NCI-H128 (cell line): Measurements from ENCODE around the gene HYCC1.

Source experiments
- DNase-seq: peaks from one replicate; lab custom pipeline; 2025; ENCODE audit not compliant: unreplicated experiment; lab: John Stamatoyannopoulos, UW

The HYCC1 gene

DNA sequence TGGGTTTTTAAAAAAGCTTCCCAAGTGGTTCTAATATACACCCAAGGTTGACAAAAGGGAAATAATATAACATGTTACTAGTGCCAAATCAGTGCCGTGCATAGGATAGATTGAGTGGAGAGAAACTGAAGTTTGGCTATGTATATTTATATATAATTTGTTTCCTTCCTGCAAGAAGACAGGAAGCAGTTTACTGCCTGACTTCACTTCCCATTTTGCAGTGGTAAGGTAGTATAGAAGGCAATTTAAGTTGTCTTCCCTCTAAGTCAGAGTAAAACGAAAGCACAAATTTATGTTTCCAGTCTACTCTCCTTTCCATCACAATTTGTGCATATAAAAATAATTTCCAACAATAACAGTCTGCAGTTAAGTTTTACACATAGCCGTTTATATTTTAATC lies 3.4 kb upstream of the HYCC1 start:
- no peak for DNase-seq

DNA sequence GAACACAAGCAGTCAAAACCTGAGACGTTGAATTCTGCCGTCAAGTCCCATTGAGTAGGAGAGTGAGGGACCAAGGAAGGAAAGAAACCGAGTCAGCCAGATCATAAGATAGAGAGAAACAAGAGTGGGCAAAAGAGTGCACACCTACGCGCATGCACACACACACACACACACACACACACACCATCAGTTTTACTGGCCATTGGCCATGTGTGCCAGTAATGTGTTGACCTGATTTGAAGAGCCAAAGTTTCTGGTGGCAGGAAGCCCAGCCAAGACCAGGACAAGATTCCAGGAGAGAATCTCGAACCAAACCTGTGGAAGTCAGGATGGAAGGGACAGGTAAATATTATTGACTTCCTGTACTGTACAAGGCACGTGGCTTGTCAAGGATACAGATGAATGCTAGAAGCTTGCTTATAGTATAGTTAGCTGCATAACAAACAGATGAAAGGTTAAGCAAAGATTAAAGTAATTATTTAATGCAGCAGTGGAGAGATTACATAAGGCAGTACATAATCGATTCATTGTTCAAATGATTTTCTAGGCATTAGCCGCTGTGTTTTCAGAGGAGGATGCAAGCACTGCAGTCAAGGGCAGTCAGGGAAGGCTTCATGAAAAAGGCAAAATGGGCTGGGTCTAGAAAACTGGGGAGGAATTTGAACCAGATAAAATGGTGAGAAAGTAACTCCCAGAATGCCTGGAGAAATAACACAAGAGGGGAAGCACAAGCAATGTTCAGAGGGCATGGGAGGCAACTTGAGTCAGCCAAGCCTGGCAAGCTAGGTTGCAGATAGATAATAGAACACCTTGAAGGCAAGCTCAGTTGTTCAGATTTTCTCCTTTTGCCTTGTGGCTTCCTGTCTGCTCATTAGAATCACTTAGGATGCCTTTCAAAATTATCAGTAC lies 2.7 kb upstream of the HYCC1 start:
- no peak for DNase-seq

DNA sequence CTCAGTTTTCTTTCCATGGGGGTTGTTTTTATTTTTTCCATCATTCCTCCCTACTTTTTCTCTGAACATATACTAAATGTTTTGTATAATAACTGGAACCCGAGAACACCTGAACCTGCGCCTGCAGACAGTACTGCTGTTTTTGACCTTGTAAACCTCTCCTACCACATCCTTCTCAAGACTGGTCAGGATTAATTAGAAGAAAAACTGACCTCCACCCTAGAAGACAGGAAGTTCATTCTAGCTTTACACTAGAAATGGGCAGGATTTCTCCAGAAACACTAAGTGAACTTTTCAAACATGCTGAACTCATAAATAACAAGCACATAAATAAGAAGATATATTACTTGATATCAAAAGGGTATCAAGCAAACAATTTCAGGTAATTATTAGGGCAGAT lies 751 bp upstream of the HYCC1 start:
- DNase-seq = no peak

DNA sequence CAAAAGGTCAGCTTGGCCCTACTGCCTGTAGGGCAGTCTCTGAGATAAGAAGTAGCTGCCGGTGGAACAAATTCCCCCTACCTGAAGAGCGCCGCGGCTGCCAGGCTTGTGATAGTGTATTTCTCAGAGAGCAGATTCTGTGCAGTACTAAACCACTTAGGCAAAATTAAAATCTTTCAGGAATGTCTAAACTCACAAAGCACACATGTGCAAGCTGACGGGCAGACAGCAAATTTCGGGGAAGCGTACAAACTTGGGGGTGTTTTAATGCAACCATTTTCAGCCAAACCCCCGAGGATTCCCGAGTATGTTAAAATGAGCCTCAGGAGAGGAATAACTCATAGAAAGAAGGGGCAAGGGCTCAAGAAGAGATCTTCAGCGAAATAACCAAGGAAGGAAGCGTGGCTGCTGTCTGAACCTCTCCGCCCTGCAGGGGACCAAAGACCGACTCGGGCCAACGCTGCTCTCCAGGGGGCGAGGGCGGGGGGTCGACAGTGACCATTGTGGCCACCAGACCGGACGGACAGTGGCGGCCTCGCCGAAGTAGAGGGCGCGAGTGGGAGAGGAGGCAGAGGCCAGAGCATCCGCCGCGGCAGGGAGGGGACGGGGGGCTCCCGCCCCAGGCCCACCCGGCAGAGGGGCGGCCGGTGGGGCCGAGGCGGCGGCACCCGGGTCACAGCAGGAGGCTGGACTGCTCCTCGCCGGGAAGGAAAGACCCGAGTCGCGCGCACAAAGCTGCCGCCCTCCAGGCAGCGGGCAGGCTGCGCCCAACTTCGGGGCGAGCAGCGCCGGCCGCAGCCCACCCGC lies 819 bp downstream of the HYCC1 start:
- no peak for DNase-seq

DNA sequence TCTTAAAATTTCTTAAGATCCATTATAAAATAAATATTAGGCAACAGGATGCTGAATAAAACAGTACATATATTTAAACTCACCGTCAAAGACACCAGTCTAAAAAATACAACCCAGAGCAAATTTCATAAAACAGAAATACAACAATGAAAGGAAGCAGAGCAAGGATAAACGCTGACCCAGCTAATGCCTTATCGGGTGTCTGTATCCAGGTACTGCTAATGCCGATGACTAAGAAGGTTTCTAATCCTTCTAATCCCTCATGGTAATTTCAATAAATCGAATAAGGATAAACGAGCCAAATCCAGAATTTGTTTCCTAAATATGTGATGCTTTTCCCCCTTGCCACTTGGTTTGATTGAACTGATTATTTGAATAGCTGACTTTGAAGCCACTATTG lies 1.7 kb downstream of the HYCC1 start:
- DNase-seq = no peak

DNA sequence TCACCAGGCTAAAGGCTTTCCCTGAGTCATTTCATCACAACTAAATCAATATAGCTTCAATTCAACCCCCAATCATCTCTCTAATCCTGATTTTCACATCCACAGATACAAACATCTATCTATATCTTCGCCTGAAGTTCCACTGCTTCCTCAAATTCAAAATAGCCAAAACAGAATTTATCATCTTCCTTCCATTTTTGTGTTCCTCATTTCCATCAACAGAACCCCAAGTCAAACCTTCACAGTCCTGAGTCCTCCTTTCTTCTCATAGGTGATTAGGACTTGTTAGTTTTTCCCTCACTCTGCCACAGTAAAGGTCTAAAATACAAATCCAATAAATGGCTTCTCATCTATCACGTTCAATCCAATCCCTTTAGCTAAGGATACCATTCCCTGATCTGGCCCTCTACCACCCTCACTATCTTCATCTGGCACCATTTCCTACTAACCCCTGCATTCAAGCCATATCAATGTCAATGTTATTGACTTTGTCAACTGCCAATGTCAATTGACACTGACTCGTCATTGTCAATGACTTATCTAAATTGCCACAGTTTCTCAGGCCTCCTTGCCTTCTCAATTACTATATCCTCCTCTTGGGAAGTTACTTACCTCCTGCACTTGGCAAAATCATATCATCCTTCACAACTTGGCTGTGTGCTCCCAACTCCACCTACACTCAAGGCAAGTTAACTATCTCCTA lies 2.6 kb downstream of the HYCC1 start:
- DNase-seq = no peak

DNA sequence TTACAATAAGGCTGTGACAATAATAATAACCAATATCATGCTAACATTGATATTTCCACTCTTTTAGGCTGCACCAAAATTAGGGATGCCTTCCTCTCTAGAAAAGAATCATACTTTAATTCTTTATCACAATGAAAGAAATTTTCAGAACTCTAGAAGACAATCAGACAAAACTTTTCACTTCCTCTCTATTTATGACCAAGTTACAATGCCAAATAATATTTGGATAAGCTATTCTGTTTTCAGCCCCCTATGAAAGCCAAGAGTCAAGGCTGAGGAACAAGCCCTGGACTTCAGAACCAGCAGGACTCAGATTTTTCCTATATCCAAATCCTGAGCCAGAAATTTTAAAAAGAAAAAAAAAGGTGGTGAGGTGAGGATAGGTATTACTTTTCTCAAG lies 4.6 kb downstream of the HYCC1 start:
- DNase-seq = no peak

DNA sequence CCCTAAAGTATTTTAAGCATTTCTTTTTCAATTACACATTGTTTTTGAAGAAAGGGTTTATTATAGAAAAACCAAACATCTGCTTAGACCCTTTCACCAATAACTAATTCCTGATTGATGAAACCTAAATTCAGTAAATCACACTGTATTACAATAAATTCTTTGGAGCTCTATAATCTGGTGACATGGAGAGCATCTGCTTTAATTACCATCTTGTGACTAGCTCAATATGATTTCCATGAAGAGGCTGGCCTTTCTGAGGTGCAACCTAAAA lies 9.7 kb downstream of the HYCC1 start:
- DNase-seq = no peak

DNA sequence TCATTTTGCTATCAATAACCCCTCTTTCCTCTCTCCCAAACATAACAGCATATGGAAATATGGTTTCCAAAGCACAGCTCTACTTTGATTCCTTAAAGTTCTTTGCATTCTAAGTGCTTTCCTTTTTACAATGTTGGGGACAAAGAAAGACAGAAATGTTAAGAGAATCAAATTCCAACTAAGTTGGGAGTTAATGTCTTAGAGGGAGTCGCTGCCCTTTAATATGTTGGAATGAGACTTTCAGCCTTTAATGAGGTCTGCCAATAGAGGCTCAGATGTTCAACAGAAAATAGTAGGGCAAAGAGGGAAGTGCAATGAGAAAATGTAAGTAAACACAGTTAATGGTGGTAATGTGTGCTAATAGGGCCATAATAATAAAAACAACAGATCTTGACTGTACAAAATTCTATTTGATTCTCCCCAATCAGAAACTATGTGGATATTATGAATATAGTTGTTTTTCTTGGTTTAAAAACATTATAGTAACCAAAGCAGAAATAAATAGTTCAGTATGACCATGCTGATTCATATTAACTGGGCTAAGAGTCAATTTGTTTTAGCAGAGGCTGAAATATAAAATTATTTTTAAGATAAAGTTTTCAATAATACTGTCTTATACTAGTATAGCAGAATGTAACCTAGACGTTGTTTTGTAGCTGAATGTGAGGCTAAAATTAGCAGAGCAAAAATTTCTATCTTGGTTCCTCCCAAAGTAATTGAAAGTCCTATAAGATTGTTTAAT lies 10.3 kb downstream of the HYCC1 start:
- no peak for DNase-seq

DNA sequence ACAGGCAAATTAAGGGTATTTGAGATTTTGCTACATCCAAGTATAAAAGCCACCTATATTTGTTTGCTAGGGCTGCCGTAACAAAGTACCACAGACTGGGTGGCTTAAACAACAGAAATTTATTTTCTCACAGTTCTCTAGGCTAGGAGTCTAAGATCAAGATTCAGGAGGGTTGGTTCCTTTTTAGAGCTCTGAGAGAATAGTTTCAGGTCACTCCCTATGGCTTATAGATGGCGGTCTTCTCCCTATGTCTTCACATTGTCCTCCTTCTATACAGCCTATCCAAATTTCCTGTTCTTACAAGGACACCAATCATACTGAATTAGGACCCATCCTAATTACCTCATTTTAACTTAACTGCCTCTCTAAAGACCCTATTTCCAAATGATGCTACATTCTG lies 11.2 kb downstream of the HYCC1 start:
- no peak for DNase-seq

DNA sequence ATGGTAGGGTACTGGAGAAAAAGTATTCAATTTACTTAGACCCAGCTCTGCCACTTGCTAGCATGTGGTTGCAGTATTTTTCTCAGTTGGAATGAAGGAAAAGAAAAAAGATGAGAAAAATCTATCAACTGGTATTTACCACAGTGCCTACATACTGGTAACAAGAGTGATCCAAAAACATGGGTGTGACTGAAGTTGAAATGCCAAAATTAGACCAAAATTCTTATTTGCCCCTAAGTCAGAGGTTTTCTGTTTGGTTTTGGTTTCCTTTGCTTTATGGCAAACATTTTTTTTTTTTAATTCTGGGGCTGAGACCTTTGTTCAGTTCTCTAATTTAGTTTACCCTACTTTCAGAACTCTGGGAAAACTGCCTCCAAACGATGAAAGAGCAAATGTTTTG lies 12.3 kb downstream of the HYCC1 start:
- DNase-seq = no peak

DNA sequence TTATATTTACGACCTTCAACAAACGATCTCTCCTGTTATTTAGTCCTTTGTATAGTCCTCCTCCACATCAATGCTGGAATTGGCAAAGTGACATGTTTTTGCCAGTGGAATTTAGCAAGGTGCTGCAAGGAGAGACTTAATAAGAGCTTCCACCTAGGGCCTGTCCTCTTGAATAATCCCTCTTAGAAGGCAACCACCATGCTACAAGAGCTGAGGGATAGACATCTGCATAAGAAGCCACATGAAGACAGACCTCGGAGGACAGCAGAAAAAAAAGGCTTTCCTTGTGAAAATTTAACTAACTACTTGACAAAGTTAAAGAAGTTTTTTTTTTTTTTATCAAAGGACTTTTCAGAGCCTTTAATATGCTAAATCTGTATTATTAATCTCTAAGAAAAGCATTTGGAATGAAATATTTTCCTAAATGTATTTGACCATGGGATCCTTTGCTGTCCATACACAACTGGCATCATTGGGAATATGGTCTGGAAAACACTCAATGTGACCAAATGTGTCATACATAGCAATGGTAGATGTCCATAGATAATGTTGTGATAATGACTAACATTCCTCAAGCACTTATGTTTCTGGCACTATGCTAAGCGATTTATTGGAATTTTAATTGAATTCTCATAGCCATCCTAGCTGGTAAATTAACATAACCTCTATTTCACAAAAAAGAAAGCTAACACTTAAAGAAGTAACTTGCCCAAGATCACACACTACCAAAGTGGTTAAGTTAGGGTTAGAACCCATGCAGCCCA lies 13.2 kb downstream of the HYCC1 start:
- no peak for DNase-seq

DNA sequence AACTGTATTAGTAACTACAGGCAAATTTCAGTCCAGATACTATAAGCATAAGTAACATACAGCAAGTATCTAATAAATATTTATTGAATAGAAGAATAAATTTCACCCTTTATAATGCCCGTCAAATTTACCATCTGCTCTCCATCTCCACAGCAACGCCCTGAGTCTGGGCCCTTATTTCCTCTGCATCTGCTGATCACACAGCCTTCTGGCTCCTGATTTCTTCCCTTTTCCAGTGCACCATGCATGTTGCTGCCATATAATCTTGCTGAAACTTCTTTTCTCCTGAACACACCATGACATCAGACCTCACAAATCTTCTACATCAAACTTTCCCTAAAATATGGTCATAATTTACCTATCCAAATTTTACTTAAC lies 15.4 kb downstream of the HYCC1 start:
- DNase-seq = no peak

DNA sequence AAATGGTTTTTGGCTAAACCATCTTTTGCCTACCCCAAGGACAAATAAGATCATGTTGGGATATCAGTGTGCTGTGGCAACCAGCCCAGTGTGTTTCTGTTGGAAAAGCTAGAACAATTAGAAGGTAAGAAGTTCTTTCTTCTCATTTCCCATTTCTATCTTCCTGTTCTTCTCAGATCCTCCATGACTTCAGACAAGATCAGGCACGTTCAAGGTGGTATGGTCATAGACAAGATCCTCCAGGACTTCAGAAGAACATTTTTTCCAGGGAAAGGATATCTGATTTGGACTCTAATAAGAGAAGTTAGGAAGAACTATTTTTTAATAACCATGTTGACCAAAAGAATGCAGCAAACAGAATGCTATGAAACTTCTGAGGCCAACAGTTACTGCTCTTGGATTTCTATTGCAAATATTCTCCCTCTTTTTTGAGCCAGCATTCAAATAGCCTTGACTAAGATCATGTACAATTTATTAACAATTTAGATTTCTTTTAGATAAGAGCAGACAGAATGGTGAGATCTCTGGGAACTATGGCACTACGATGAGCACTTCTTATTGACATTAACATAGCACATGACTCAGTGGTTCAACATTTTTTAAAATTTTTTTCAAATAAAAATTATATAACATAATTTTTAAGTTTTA lies 15.9 kb downstream of the HYCC1 start:
- DNase-seq = no peak

DNA sequence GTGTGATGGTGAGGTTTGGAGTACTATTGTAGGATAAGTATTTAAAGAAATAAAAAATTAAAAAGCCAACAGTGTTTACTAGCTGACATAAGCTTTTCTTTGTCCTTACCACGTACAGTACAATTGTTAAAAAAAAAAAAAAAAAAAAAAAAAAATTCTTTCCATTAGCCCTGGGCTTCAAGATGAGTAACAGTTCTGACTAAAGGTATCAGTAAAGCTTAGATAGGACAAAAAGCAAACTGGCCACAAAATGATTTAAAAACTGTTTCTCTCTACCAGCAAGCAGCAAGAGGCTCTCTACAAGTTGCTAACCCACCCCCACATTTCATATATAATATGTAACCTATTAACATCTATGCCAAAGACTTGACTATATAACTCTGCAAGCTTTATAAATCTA lies 17.5 kb downstream of the HYCC1 start:
- no peak for DNase-seq

DNA sequence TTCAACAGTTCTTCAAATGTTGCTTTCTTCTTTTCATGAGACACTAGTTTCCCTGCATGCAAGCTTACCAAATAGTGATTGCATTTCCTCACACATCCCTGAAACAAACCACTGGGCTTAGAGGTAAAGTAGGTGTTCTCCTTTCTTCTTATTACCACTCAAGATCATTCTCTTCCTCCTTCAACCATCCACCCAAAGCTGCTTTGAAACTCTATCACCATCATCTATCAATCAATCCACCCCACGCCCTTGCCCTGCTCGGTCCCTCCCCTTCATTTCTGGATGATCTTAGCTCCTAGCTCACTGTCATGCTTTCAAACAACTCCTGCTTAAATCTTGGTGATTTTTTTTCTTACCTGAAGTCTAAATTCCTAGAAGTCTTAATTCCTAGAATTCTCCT lies 18.9 kb downstream of the HYCC1 start:
- no peak for DNase-seq

DNA sequence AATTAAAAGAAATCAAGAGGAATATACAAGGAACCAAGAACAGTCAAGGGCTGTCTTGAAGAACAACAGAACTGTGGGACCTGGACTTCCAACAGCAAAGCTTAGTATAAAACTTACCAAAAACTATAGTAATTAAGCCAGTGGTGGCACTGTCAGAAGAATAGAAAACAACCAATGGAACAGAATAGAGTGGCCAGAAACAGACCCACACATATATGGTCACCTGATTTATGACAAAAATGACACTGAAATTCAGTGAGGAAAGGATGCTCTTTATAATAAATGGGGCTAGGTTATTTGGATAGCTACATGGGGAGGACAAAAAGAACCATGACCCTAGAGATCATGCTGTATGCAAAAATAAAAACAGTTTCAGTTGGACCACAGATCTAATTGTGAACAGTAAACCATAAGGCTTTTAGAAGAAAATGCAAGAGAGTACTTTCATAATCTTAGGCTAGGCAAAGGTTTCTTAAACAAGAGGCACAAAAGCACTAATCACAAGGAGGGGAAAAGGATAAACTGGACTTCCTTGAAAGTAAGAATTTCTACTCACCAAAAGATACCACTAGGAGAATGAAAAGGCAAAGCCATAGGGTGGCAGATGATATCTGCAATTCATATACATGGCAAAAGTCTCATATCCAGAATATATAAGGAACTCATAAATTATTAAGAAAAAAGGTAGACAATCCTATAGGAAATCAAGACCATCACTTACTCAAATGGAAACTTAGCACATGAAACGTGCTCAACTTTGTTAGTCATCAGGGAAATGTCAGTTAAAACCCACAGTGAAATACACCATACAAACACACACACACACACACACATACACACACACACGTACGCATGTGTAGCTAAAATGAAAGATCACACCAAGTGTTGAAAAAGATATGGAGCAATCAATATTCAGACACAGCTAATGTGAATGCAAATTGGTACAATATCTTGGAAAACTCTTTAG lies 20.8 kb downstream of the HYCC1 start:
- DNase-seq = no peak

DNA sequence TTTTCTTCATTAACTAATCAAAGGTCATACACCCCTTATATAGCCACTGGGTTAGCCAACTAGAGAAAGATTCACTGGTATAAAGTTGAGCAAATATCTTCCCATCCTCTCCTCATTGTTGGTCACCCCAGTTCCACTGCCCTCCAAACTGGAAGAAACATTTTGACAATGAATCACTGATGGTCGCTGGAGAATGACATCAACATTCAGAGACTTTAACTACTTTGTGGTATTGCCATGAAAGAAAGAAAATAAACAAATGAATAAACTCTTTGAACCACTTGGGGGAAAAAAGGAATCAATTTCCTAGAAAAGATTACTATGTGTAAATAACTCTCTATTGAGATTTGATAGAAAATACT lies 23.4 kb downstream of the HYCC1 start:
- DNase-seq = no peak
